CD4-positive, alpha-beta T cell treated with Interleukin-12 subunit alpha and Interleukin-12 subunit beta, for 1 hour (primary cell): ENCODE measurements around the gene CDC20.
A peak's percentile ranks its signal among the peaks of the same experiment; 100 is the strongest.

Experiments
- DNase-seq: peaks from one replicate; pipeline ENCODE4 v3.0.0-alpha.2; 2020

CDC20 gene

DNA sequence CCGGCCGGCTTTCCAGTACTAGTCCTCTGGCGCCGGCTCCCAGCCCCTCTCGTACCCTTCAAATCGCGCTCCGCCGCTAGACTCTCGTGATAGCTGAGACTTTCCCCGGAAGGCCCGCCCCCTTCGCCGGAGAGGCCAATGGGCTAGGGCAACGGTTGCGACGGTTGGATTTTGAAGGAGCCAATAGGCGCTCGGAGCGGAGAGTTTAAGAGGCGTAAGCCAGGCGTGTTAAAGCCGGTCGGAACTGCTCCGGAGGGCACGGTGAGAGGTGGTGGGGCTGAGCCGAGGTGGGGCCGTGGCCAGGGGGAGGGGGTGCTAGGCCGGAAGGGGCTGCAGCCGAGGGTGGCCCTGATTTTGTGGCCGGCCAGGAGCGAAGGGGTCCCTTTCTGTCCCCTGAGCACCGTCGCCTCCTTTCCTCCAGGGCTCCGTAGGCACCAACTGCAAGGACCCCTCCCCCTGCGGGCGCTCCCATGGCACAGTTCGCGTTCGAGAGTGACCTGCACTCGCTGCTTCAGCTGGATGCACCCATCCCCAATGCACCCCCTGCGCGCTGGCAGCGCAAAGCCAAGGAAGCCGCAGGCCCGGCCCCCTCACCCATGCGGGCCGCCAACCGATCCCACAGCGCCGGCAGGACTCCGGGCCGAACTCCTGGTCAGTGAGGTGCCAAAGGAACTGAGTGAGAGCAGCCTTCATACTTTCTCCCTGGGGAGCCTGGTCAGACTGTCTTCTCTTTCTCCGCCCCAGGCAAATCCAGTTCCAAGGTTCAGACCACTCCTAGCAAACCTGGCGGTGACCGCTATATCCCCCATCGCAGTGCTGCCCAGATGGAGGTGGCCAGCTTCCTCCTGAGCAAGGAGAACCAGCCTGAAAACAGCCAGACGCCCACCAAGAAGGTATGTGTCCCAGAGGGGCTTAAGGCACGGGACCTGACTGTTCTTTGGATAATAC lies at the start of gene CDC20:
CDC20 (plus strand) TSS at position 236 of the 948 bp plus-strand sequence; CDS start at position 471, 235 bp downstream.
- DNase-seq = peak; percentile 96

DNA sequence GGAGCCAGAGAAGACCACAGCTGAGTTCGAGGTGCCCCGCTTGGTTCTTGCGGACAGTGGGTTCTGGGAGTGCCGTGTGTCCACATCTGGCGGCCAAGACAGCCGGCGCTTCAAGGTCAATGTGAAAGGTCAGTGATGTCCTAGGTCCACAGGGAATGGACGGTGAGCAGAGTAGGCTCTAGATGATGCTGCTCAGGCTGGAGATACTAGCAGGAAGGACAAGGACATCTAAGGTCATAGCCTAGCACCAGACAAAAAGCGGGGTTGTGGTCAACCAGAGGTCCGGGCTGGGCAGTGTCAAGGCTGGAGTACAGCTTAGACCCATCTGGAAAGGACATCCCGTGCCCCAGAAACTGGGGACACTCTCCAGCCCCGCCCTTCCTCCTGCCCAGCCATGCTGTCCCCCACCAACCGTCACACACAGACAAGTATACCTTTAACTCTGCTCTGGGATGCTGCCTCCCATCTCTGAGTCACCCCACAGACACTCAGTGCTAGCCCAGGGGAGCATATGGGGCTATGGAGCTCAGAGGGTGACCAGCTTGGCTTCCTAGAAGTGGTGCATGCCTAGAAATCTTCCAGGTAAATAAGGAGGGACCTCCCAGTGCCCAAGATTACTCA lies 49.3 kb upstream of the CDC20 start:
- no peak for DNase-seq

DNA sequence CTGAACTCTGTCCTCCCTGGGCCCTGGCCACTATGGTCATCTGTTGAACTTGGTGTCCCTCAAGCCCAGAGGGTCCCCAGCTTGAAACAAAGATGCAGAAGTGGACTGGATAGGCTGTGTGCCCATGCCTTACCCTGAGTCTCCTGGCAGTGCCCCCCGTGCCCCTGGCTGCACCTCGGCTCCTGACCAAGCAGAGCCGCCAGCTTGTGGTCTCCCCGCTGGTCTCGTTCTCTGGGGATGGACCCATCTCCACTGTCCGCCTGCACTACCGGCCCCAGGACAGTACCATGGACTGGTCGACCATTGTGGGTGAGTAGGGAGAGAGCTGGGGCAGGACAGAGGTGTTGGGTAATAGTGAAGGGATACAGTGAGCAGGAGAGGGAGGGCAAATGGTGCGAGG lies 47.3 kb upstream of the CDC20 start:
- DNase-seq = no peak

DNA sequence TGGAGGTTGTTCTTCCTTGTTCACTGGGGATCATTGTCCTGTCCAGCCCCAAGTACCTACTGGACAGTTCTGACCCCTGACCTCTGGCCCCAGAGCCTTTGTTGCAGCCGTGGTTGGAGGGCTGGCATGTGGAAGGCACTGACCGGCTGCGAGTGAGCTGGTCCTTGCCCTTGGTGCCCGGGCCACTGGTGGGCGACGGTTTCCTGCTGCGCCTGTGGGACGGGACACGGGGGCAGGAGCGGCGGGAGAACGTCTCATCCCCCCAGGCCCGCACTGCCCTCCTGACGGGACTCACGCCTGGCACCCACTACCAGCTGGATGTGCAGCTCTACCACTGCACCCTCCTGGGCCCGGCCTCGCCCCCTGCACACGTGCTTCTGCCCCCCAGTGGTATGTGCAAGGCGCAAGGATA lies 46.6 kb upstream of the CDC20 start:
- DNase-seq = no peak

DNA sequence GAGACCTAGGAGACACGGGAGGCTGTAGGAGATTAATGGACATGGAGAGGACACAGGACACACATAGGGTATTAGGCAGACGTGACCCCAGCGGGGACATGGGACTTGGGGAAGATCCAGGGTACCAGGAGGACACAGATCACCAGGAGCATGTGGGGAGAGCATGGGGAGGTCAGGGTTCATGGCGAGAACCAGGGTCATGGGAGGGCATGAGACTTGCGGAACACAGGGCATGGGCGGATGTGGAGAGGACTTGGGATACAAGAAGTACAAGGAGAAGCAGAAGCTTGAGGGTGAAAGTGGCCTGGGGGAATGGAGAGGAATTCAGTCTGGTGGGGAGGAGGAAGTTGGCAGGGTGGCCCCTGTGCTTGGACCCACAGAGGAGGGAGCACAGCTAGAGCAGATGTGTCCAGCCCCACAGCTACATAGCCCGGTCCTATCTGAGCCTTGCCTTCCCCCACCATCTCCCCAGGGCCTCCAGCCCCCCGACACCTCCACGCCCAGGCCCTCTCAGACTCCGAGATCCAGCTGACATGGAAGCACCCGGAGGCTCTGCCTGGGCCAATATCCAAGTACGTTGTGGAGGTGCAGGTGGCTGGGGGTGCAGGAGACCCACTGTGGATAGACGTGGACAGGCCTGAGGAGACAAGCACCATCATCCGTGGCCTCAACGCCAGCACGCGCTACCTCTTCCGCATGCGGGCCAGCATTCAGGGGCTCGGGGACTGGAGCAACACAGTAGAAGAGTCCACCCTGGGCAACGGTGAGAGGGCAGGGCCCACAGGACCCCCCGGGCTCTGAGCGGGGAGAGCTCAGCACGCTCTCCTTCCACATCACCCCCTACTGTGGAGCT lies 45.9 kb upstream of the CDC20 start:
- DNase-seq = no peak

DNA sequence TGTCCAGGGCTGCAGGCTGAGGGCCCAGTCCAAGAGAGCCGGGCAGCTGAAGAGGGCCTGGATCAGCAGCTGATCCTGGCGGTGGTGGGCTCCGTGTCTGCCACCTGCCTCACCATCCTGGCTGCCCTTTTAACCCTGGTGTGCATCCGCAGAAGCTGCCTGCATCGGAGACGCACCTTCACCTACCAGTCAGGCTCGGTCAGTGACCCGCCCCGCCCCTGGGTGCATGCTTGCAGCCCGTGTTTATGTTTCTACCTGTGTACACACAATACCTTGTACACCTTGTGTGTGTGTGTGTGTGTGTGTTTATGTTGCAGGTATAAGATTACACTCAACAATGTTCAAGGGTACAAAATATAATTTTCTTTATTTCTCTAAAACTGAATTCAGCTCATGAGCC lies 45.0 kb upstream of the CDC20 start:
- no peak for DNase-seq

DNA sequence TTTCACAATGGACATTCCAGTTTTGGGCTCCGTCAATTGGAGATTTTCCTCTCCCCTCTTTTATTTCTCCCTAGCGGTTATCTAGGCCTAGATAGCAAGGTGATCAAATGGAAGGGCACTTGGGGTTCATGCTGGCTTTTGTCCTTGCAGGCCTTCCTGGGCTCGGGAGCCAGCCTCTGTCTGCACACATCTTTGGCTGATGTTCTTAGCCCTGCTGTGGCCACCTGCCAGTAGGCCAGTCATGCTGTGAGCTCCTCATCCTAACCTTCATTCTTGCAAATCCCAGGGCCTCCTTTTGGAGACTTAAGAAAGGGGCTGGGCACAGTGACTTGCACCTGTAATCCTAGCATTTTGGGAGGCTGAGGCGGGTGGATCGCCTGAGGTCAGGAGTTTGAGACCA lies 44.5 kb upstream of the CDC20 start:
- DNase-seq = no peak

DNA sequence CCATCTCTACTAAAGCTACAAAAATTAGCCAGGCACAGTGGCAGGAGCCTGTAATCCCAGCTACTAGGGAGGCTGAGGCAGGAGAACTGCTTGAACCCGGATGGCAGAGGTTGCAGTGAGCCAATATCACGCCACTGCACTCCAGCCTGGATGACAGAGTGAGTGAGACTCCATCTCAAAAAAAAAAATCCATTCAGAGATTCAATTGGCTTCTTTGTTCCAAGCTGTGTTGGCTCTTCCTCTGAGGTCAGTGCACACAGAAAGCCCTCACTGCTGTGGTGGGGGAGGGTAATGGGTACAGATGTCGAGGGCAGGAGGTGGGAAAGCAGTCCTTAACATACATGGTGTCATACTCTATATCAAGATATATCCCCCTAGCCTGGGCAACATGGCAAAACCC lies 43.3 kb upstream of the CDC20 start:
- DNase-seq = no peak

DNA sequence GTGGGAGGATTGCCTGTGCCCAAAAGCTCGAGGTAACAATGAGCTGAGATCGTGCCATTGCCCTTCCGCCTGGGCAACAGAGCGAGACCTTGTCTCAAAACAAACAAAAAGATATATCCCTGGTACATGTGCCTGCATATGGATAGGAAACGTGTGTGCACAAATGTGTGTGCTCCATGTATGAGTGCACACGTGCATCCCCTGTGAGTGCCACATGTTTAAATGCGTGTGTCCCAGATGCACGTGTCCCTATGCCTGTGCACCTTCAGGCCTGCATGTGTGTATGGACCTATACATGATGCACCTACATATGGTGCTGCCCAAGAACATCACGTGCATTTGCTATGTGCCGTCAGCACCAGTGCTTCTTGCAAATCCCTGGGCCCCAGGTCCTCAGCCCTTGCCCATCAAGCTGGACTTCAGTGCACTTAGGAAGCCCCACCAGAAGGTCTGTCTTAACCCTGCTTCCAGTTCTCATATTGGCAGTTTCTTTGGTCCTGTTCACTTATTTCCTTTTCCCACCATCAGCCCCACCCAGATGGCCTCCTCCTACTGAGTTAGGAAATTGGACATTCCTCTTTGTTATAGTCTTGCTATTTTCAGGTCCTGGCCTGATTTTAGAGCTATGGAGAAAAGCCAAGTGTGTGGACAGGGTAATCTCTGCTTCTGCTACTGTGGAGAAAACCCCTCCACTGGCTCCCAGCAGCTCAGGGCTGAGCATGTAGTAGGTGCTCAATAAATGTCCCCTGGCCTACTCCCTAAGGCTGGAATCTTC lies 42.6 kb upstream of the CDC20 start:
- DNase-seq = no peak

DNA sequence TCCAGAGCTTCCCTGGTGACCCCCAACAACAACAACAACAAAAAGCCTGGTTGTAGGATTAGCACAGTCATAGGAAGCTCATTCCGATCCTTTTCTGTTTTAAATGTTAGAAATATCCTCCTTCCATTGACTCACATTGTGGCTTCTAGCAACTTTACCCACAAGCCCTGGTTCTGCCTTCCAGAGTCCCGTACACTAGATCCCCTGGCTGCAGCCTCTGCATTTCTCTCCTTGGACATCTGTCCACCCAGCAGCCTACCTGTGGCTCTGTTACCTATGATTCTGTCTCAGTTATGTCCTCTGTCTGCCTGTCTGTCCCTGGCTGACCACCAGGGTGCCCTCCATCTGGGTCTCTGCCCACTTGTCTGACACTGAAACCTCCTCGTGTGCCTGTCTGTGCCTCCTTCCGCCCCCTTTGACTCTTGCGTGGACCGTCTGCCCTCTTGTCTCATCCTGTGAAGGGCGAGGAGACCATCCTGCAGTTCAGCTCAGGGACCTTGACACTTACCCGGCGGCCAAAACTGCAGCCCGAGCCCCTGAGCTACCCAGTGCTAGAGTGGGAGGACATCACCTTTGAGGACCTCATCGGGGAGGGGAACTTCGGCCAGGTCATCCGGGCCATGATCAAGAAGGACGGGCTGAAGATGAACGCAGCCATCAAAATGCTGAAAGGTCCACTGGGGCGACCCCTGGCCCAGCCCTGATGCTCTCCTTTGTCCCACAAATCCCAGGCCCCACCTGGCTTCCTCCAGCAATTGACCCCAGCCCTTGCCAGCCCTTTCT lies 41.9 kb upstream of the CDC20 start:
- DNase-seq = no peak

DNA sequence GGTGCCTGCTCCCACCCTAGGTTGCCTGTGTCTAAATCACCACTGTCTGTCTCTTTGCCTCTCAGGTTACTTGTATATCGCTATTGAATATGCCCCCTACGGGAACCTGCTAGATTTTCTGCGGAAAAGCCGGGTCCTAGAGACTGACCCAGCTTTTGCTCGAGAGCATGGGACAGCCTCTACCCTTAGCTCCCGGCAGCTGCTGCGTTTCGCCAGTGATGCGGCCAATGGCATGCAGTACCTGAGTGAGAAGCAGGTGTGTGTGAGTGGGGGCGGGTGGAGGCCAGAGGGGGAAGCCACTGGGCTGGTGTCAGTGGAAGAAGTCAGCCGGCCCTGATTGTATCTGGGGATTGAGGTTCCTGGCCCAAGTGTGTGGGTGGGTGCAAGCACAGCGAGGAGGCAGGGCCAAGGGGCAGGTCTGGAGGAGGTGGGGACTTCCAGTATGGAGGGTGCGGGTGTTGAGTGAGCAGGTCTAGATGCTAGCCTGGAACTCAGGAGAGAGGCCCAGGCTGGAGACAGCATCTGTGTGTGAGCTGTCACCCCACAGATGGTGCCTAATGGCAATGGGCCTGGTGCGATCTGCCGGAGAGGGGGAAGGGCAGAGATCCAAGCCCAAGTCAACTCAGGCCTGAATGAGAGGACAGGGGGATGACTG lies 40.8 kb upstream of the CDC20 start:
- DNase-seq = no peak

DNA sequence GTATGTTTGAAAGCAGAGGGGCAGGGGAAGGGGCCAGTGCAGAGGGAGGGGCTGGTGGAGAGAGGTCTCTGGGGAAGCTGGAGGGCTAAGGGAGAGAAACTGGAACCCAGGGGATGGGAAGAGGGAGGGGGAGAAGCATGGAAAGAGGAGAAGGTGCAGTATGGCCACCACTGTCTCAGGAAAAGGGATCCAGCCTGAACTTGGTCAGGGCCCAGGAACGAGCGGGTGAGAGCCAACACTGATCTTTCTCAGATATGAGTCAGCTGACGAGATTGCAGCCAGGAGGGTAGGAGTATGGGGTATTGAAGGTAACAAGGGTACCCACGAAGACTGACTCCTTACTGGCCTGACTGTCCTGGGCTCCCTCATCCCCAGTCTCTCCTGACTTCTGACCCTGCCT lies 40.0 kb upstream of the CDC20 start:
- DNase-seq = no peak

DNA sequence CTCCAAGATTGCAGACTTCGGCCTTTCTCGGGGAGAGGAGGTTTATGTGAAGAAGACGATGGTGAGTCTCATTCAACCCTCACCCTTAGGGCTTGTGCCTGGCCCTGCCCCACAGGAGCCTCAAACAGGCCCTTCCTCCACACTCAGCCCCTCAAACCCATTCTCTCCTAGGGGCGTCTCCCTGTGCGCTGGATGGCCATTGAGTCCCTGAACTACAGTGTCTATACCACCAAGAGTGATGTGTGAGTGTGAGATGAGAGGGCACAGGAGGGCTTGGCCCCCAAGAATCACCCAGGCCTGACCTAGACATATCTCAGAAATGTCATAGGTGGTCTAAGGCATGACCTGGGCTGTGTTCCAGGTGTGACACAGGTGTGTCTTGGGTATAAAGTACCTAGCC lies 39.5 kb upstream of the CDC20 start:
- DNase-seq = no peak

DNA sequence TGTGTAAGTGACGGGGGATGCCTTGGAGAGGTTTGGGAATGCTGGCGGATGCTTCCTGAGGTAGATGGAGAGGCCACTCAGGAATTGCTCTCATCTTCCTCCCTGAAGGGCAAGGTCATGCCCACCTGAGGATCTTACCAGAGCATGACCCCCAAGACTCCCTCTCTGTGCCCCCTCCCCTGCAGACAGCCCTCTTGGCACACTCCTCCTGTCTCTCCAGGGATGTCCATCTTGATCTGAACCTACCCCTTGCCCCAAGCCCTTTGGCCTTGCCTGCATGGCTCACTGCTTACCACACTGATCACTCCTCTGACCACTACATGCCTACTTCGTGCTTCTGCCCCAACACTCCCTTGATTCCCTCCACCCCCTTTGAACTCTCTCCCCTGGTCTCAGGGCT lies 39.0 kb upstream of the CDC20 start:
- no peak for DNase-seq

DNA sequence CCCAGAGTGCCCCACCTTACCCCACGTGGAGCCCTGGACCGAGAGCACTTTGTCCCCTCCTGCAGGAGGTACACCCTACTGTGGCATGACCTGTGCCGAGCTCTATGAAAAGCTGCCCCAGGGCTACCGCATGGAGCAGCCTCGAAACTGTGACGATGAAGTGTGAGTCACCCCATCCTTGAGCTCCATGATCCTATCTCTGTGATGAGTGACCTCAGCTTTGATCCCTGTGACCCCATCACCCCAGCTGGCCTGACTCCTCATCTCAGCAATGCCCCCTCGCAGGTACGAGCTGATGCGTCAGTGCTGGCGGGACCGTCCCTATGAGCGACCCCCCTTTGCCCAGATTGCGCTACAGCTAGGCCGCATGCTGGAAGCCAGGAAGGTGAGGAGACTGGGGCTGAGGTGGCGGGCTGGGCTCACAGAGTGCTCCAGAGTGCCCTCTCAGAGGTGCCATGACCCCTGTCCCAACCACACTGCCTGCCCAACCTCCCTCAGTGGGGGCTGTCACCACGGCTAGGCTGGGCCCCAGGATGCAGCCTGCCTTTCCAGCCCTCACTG lies 37.4 kb upstream of the CDC20 start:
- DNase-seq = no peak

DNA sequence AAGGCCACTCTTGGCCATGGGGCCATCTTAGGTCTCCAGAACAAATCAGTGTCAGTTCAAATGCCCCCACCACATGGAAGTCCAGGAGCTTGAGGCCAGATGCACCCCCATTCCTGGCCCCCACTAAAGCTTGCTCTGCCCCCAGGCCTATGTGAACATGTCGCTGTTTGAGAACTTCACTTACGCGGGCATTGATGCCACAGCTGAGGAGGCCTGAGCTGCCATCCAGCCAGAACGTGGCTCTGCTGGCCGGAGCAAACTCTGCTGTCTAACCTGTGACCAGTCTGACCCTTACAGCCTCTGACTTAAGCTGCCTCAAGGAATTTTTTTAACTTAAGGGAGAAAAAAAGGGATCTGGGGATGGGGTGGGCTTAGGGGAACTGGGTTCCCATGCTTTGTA lies 36.3 kb upstream of the CDC20 start:
- DNase-seq = no peak

DNA sequence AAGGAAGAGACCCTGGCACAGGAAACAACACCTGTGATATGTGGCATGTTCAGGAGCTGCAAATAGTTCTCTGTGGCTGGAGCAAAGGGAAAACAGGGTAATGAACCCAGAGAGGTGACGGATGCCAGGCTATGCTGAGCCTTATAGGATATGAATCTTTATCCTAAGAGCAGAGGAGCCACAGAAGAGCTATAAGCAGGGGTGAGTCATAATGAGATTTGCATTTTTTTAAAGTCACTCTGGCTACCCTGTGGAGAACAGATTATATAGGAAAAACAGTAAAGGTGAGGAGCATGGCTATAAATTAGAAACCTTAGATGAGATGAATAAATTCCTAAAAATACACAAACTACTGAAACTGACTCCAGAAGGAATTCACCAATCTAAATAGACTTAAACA lies 34.0 kb upstream of the CDC20 start:
- DNase-seq = no peak

DNA sequence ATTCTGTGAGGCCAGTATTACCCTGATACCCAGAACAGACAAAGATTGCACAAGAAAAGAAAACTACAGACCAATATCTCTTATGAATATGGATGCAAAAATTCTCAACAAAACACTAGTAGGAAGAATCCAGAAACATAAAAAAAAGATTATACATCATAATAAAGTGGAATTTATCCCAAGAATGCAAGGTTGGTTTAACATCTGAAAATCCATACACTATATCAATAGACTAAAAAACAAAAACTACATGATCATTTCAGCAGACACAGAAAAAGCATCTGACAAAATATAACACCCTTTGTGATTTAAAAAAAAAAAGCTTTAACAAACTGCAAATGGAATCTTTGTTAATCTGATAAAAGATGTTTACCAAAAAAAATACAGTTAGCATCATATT lies 33.4 kb upstream of the CDC20 start:
- no peak for DNase-seq

DNA sequence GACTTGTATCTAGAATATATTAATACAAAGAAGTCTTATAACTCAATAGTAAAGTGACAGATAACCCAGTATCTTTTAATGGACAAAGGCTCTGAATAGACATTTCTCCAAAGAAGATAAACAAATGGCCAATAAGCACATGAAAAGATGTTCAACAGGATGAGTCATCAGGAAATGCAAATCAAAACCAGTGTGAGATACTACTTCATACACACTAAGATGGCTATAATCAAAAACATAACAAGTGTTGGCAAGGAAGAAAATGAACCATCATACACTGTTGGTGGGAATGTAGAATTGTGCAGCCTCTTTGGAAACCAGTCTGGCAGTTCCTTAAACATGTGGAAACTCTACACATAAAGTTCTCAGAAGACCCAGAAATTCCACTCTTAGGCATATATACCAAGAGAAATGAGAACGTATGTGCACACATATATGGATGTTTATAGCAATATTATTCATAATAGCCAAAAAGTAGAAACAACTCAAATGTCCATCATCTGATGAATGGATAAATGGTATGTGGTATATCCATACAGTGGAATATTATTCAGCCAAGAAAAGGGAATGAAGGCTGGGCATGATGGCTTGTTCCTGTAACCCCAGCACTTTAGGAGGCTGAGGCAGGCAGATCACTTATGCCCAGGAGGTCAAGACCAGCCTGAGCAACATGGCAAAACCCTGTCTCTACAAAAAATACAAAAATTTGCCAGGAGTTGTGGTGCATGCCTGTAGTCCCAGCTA lies 31.1 kb upstream of the CDC20 start:
- no peak for DNase-seq
